HG02885 (cell line): ENCODE results near the gene BBS9.
A peak's percentile ranks its signal among the peaks of the same experiment; 100 is the strongest.

Experiments
- ATAC-seq: cut with Tn5 transposase; IDR thresholded peaks from one replicate; pipeline ENCODE4 v1.9.1; 2021; ENCODE audit warnings: mild to moderate bottlenecking; ENCODE audit not compliant: unreplicated experiment, poor library complexity

The BBS9 gene

GRCh38 chr7:33118383-33118782 lies 11.0 kb upstream of the BBS9 start:
- no peak for ATAC-seq

GRCh38 chr7:33127085-33127484 lies 2.3 kb upstream of the BBS9 start:
- ATAC-seq: no peak

- no peak for ATAC-seq
Measured at GRCh38 chr7:33128631-33128989, 754 bp upstream of the BBS9 start.

GRCh38 chr7:33129806-33130153 lies 416 bp downstream of the BBS9 start:
- ATAC-seq: no peak

- ATAC-seq: no peak
Measured at GRCh38 chr7:33130184-33130583, 820 bp downstream of the BBS9 start.

- ATAC-seq: no peak
Measured at GRCh38 chr7:33137103-33137502, 7.7 kb downstream of the BBS9 start.

- ATAC-seq: no peak
Measured at GRCh38 chr7:33142585-33142984, 13.2 kb downstream of the BBS9 start.

GRCh38 chr7:33143996-33144718 lies 14.8 kb downstream of the BBS9 start:
- no peak for ATAC-seq

GRCh38 chr7:33145156-33145555 lies 15.8 kb downstream of the BBS9 start:
- ATAC-seq: no peak

- ATAC-seq: no peak
Measured at GRCh38 chr7:33152087-33152486, 22.7 kb downstream of the BBS9 start.

- no peak for ATAC-seq
Measured at GRCh38 chr7:33155811-33156210, 26.4 kb downstream of the BBS9 start.

GRCh38 chr7:33156441-33156840 lies 27.1 kb downstream of the BBS9 start:
- ATAC-seq: no peak

GRCh38 chr7:33157311-33157710 lies 27.9 kb downstream of the BBS9 start:
- ATAC-seq: no peak

GRCh38 chr7:33157781-33158180 lies 28.4 kb downstream of the BBS9 start:
- ATAC-seq: no peak

- no peak for ATAC-seq
Measured at GRCh38 chr7:33177876-33178275, 48.5 kb downstream of the BBS9 start.

- ATAC-seq: no peak
Measured at GRCh38 chr7:33179519-33179918, 50.2 kb downstream of the BBS9 start.

GRCh38 chr7:33183504-33183903 lies 54.1 kb downstream of the BBS9 start:
- ATAC-seq: no peak

- ATAC-seq: no peak
Measured at GRCh38 chr7:33184828-33185227, 55.5 kb downstream of the BBS9 start.

GRCh38 chr7:33185786-33186185 lies 56.4 kb downstream of the BBS9 start:
- peak; percentile 85 for ATAC-seq

GRCh38 chr7:33186192-33186591 lies 56.8 kb downstream of the BBS9 start:
- ATAC-seq: no peak

GRCh38 chr7:33190688-33191304 lies 61.4 kb downstream of the BBS9 start:
- peak; percentile 2 for ATAC-seq

GRCh38 chr7:33191340-33191739 lies 62.0 kb downstream of the BBS9 start:
- ATAC-seq: peak; percentile 80
